NCI-H1694 treated with DMSO at 0.1 percent for 48 hours (cell line): ENCODE data around the gene IL19.
A peak's percentile ranks its signal among the peaks of the same experiment; 100 is the strongest.

Experiments
- DNase-seq: peaks from one replicate; lab custom pipeline; 2025; lab: John Stamatoyannopoulos, UW

Gene IL19

DNA sequence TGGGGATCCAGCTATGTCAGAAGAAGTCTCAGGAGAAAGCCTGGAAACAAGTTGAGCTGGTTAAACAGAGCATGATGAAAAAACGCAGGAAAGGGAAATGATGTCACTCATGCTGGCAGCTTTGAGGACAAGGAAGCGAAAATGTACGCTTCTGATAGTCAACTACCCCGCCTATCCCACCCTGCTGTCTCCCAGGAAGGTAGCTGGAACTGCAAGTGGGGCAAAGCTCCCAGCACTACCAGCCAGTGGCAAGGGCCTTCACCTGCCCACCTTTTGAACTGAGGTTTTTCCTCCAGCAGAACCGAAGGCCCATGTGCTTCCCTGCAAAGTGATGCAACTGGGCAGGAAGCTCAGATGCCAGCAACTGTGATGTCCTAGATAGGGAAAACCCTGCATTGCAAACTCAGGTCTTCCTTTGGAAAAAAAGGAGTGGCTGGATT lies 88.5 kb downstream of the IL19 start:
- DNase-seq = no peak

DNA sequence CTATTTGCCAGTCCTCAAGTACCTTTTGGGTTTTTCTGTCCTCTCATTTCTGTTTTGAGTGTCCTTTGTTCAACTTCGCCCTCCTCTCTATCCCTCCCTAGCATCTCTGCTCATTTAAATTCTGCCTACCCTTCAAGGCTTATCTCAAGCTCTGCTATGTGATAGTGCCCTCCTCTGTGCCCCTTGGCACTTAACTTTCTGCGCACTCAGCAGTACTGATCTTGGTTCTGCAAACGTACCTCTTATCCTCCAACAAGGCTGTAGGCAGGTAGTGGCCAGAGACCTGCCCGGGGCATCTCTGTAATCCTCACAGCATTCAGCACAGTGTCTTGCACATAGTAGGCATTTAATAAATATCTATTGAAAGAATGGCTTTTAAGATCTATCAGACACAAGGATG lies 89.6 kb downstream of the IL19 start:
- DNase-seq = no peak

DNA sequence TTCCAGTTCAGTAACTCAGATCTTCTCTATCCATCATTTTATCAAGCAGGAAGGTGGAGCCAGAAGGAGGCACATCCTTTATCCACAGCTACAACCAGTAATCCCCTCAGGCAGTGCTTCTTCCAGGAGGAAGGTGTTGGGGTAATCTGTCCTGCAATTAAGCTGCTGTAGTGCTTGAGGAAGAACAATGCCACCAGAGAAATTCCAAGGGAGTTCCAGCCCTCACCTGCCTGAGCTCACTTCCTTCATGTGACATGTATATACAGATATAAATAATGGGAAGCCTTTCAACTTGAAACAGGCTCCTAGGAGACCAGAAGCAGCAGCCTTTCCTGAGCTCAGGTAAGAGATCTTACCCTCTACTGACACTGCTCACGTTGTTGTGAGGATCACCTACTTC lies 92.7 kb downstream of the IL19 start:
- no peak for DNase-seq

DNA sequence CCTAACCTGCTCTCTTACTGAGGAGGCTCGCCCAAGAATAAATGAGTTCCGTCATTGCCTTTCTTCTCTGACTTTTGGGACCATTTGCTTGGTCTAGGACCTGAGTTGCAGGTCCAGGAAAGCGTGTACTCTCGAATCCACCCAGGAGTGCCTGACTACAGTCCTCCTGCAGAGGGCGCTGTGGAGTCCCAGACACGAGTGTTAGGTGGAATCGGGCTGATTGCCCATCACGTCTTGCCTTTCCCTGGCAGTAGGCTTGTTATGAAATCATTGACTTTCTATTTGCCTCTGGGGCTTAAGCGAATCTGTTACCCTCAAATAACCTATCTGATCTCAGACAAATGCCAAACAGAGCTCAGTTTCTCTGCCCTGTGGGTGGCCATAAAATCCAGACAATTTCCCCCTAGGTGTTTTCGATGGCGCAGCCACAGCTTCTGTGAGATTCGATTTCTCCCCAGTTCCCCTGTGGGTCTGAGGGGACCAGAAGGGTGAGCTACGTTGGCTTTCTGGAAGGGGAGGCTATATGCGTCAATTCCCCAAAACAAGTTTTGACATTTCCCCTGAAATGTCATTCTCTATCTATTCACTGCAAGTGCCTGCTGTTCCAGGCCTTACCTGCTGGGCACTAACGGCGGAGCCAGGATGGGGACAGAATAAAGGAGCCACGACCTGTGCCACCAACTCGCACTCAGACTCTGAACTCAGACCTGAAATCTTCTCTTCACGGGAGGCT lies 94.5 kb downstream of the IL19 start, which contains the start of gene IL20:
Gene IL20 (plus strand): TSS at position 685 of the 733 bp plus-strand sequence. CDS start 230 bp downstream, outside the sequence.
- peak; percentile 79 for DNase-seq

DNA sequence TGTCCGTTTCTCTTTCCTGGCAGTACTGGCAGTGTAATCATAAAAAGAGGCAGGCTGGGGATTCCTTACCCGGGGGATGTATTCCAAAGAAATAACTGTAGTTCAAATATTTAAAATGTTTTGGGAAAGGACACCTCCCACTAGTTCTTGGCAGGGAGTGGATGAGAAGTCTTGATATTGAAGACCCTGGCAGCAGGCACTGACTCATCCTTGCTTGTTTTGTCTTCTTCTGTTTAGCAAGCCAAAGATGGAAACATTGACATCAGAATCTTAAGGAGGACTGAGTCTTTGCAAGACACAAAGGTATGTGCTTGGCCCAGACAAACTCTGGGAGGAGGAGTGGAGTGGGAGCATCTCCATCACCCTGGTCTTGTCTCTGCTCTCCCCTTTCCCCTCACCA lies 95.5 kb downstream of the IL19 start:
- DNase-seq = no peak

DNA sequence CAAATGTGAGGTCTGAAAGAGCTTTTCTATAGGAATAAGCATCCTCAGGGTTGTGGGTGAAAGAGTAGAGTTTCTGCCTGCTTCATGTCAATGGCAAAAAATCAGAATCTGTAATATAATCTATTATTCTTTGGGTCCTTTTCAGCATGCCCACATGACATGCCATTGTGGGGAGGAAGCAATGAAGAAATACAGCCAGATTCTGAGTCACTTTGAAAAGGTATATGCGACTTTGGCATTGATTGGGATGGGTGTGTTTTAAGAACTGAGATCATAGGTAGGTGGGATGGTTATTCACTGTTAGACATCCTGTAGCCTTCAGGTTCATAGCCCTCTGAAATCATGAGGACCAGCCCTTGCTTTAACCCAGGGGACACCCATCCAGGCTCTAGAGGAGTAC lies 96.7 kb downstream of the IL19 start:
- DNase-seq = no peak

DNA sequence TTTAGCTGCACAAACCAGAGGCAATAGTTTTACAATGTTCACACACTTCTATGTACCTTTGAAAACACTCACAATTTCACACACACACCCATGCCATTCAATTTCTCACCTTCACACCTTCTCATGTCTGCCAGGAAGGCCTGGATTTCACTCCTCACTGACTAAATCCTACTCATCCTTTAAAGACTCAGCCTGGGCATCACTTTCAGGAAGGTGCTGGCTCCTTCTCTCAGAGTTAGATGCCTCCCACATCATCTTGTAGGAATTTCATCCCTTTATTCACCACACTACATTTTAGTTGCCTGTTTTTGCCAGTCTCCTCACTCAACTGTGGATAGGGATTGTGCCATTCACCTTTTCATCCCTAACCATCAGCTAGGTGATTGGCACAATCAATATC lies 97.1 kb downstream of the IL19 start:
- DNase-seq = no peak

DNA sequence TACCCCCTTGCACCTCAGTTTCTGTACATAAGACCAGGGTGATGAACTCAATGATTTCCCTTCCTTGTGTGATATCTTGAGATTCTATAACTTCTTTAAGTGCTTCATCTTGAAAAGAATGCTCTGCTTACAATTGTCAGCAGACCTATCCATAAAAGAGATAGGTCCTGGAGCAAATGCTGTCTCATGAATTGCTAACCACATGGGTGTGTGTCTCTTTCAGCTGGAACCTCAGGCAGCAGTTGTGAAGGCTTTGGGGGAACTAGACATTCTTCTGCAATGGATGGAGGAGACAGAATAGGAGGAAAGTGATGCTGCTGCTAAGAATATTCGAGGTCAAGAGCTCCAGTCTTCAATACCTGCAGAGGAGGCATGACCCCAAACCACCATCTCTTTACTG lies 97.7 kb downstream of the IL19 start:
- DNase-seq = no peak

DNA sequence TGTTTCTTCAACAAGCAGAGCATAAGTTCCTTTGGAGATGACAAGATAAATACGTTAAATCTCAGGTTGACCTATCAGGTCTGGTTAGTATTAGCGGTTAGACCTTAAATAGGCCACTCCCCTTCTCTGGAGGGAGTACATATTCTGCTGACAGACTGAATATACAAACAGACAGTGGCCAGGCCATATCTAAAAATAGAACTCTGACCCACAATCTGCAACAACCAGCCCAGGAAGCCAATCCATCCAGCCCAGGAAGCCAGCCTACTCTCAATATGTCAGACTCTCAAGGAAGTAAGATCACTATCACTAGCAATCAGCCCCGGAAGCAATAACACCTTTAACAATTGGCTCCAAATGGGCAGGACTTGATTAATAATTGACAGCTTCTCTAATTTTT lies 101.6 kb downstream of the IL19 start:
- no peak for DNase-seq

DNA sequence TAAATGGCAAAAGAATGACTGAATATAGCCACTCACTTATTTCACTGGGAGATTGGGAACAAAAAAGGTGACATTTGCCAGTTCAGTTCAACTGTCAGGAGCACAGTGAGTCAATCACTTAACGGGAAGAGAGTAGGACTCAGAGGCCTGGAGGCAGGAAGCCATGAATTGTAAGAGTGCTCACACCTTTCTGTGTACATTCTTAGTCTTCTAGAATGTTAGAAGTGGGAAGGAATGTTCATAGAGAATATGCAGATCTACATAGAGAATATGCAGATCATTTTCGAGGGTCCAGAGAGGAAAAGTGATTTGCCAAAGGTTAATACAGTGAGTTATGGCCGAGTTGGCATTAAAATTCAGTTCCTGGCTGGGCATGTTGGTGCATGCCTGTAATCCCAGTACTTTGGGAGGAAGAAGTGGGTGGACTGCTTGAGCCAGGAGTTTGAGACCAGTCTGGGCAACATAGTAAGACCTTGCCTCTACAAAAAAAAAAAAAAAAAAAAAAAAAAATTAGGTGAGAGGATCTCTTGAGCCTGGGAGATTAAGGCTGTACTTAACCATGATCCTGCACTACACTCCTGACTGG lies 103.1 kb downstream of the IL19 start:
- DNase-seq = no peak

DNA sequence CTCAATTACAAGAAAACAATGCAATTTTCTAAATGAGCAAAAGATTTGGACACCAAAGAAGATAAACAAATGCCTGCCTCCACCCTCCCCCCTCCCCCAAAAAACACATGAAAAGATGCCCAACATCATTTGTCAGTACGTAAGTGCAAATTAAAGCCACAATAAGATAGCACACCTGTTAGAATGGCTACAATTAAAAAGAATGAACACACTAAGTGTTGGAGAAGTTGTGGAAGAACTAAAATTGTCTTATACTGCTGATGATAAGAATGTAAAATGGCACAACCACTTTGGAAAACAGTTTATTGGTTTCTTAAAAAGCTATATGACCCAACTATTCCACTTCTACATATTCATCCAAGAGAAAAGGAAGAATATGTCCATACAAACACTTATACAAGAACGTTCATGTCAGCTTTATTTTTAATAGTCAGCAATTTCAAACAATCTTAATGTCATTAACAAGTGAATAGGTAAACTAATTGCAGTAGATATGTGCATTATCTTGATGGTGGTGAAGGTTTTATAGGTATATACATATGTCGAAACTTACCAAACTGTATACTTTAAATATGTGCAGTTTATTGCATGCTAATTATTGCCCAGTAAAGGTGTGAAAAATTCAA lies 105.3 kb downstream of the IL19 start:
- DNase-seq = no peak

DNA sequence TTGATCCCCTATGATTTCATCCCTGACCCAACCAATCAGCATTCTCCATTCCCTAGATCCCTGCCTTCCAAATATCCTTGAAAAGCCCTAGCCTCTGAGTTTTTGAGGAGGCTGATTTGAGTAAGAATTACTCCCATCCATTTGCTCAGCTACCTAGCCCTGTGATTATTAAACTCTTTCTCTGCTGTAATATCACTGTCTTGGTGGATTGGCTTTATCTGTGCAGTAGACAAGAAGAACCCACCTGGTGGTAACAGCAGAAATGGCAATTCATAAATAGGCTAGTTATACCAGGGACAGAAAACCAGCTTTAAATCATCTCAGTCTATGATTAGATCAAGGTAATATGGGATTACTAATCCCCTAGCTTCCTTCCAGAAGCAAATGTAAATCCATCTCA lies 107.9 kb downstream of the IL19 start:
- DNase-seq = peak; percentile 37

DNA sequence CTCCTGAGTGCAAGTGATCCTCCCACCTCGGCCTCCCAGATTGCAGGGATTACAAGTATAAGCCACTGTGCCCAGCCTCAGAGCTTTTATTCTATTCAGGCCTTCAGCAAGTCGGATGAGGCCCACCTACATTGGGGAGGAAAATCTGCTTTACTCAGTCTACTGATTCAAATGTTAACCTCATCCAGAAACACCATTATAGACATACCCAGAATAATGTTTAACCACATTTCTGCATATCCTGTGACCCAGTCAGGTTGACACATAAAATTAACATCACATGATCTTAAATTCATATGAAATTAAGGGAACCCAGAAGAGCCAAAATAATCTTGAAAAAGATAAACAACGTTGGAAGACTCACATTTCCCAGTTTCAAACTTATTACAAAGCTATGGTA lies 109.7 kb downstream of the IL19 start:
- DNase-seq = no peak

DNA sequence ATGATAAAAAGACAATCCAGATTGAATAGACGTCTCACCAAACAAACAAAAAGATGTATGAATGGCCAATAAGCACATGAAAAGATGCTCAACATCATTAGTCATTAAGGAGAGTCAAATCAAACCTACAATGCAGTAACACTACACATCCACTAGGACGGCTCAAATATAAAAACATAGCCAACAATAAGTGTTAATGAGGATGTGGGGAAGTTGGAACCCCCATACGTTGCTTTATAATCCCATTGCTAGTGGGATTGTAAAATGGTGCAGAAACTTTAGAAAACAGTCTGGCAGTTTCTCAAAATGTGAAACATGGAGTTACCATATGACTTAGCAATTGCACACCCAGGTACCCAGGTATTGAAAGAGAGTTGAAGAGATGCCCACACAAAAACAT lies 112.0 kb downstream of the IL19 start:
- DNase-seq = no peak

DNA sequence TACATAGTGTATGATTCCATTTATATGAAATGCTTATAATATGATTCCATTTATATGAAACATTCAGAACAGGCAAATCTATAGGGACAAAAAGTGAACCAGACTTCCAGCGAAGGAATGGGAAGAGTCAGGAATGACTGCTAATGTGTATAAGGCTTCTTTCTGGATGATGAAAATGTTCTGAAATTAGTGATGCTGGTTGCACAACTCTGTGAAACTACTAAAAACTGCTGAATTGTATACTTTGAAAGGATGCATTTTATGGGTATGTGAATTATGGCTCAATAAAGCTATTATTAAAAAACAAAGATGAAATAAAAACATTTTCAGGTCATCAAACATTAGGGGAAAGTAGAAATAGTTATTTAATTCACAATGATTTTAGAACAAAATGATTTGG lies 112.6 kb downstream of the IL19 start:
- DNase-seq = no peak

DNA sequence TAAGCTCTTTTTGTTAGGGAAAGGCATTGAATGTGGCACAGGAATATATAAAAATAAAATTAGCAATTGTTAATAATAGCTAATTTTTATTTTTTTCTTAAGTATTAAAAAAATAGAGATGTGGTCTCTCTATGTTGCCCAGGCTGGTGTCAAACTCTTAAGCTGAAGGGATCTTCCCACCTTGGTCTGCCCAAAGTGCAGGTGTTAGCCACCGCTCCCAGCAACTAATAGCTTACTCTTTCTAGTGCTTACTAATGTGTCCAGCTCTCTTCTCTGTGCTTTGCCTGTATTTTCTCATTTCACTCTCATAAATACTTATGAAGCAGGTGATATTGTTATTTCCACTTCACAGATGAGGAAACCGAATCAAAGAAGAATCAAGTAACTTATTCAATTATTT lies 113.3 kb downstream of the IL19 start:
- no peak for DNase-seq

DNA sequence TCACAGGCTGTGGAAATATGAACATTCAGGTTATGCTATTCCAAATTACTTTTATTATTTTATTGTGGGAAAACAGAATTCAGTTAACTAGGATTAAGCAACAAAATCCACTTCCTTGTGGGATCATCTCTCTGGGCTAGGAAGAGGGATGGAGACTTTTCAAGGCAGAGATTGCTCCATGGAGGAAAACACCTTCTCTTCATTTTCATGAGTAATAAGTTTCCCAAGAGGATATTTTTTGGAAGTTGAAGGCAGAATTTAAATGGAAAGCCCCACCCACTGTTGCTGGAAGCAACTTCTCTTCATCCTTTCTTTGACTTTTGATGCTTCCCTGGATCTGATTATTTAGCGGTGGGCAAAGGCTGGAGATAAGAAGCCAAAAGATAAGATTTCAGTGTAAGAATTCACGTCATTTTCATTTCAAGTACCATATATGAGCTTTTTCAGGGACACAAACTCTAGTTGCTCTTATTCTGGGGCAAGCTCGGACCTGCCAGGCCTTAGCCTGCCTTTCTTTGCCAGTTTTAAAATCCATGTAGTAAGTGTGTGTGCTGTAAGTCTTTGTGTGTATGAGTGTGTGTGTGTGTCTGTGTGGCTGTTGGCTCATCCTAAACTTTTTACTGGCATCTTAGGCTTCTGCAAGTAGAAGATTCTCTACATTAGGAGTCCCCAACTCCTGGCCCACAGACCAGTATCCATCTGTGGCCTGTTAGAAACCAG lies 114.9 kb downstream of the IL19 start:
- DNase-seq = no peak

DNA sequence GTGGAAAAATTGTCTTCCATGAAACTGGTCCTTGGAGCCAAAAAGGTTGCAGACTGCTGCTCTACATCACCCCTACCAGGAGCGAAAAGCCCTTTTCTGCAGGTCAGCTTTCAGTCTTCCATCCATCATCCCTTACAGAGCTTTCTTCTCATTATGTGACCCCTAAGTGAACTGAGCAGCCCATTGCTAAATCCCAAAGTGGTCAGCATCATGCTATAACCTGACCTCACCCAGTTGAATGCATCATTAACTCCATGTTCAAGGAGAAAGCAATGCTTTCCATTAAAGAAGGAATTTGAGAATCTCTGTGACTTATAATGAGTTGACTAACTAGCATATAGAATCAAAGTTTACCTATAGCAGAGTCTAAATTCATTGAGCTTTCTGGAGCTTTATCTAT lies 116.3 kb downstream of the IL19 start:
- no peak for DNase-seq

DNA sequence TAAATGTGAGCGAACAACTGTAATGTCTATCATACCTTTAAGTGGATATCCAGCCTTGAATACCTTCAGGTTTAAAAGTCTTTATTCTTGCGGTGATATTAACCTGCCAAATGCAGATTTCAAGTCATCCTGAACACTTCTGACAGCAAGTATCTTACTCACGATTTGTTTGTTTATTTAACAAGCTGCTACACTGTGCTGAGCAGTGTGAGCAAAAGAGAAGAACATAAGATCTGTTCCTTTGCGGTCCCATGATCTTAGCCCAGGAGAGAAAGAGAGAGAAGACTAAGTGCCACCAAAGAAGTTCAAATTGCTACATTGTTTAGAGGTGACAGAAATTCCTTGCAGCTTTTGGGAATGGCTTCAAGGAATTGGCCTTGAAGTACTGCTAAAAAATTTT lies 117.1 kb downstream of the IL19 start:
- DNase-seq = no peak

DNA sequence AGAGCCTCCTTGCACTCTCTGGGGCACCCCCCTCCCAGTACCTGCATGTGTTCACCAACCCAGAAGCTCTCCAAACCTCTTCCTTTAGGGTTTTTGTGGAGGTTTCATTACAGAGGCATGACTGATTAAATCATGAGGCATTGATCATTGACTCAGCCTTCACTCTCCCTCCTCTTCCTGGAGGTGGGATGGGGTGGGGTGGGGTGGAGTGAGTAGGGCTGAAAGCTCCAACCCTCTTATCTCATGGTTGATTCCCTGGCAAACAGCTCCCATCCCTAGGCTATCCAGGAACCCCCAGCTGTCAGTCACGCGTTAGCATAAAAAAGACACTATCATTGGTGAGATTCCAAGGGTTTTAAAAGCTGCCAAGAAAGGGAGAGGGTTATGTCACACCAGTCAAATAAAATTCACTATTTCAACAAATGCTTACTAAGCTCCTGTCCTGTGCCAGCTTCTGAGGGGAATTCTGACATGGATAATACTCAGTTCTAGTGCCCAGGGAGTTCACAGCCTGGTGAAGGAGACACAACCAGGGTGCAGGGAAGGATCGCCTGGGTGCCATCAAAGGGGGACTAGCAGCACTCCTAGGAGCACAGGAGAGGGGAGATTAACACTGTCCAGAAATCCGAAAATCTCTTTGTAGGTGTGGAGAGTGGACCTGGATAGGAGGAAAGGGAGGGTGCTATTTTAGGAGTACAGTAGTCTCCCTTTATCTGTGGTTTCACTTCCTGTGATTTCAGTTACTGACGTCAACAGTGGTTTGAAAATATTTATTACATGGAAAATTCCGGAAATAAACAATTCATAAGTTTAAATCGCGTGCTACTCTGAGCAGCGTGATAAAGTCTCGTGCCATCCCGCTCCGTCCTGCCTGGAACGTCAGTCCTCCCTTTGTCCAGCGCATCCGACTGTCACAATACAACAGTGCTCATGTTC lies 119.8 kb downstream of the IL19 start:
- no peak for DNase-seq

DNA sequence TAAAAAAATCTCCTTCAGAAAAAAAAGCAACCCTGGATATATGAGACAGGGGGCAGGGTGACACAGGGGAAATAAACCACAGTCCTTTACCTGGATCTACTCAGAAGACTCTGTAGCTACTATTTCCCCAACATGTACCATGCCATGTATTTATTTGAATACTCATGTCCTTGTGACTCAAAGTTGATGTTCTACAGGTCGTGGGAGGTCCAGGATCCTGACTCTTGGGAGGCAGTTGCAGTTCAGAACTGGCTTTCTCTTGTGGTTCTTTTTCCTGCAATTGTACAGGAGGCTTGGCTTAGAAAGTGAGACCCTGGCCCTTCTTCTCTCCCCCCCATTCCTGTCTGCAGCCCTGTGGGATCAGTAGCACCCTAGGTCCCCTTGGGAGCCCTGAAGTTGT lies 120.8 kb downstream of the IL19 start:
- DNase-seq = no peak
